Neural cell (in vitro differentiated cells): ENCODE results near the gene APBB2.

Experiments
- EP300 ChIP-seq: fragments of 450-650 bp; conservative IDR thresholded peaks from 2 replicates; pipeline ENCODE4 v1.6.1; 2014; ENCODE audit warnings: antibody characterized with exemption, mild to moderate bottlenecking, moderate library complexity; ENCODE audit not compliant: poor library complexity, severe bottlenecking
- EZH2 ChIP-seq: fragments of 200-600, 300-800 bp; shearing (Covaris generic), sonication (generic); IDR thresholded peaks from 2 replicates; pipeline ENCODE4 v1.6.1; 2014; ENCODE audit warnings: antibody characterized with exemption, low read length, borderline replicate concordance, mild to moderate bottlenecking; ENCODE audit not compliant: insufficient read depth, poor library complexity, severe bottlenecking
- MXI1 ChIP-seq: fragments of 450-650 bp; conservative IDR thresholded peaks from 2 replicates; pipeline ENCODE4 v1.6.1; 2014; ENCODE audit warnings: antibody characterized with exemption, mild to moderate bottlenecking; ENCODE audit not compliant: poor library complexity, severe bottlenecking
- POLR2AphosphoS5 ChIP-seq: IDR thresholded peaks from 2 replicates; pipeline ENCODE4 v1.6.1; 2012
- RAD21 ChIP-seq: fragments of 450-650 bp; conservative IDR thresholded peaks from 2 replicates; pipeline ENCODE4 v1.6.1; 2014; ENCODE audit warnings: antibody characterized with exemption, mild to moderate bottlenecking, moderate library complexity
- TAF1 ChIP-seq: IDR thresholded peaks from 2 replicates; pipeline ENCODE4 v1.6.1; 2012; ENCODE audit warnings: low read depth
- TF ChIP-seq, protein P1 (sequence below): IDR thresholded peaks from 2 replicates; pipeline ENCODE4 v1.6.1; 2012; ENCODE audit warnings: borderline replicate concordance
- TF ChIP-seq, protein P2 (sequence below): fragments of 450-650 bp; IDR thresholded peaks from 2 replicates; pipeline ENCODE4 v1.5.1; 2014; ENCODE audit warnings: antibody characterized with exemption, mild to moderate bottlenecking, moderate library complexity; ENCODE audit not compliant: poor library complexity, severe bottlenecking

DNA sequence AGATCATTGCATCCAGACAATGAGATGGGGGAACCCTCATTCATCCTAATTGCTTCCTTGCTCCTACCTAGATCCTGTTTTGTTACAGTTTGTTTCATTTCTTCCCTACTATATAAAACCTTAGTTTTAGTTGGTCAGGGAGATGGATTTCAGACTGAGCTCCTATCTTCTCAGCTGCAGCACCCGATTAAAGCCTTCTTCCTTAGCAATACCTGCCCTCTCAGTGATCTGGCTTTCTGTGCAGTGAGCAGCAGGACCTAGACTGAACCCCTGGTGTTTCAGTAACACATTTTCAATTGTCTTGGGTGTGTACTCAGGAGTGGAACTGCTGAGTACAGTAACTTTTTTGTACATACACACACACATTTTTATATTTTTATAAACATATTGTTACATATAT, 187.4 kb downstream of the APBB2 start:
- TF ChIP-seq, protein P1, sequence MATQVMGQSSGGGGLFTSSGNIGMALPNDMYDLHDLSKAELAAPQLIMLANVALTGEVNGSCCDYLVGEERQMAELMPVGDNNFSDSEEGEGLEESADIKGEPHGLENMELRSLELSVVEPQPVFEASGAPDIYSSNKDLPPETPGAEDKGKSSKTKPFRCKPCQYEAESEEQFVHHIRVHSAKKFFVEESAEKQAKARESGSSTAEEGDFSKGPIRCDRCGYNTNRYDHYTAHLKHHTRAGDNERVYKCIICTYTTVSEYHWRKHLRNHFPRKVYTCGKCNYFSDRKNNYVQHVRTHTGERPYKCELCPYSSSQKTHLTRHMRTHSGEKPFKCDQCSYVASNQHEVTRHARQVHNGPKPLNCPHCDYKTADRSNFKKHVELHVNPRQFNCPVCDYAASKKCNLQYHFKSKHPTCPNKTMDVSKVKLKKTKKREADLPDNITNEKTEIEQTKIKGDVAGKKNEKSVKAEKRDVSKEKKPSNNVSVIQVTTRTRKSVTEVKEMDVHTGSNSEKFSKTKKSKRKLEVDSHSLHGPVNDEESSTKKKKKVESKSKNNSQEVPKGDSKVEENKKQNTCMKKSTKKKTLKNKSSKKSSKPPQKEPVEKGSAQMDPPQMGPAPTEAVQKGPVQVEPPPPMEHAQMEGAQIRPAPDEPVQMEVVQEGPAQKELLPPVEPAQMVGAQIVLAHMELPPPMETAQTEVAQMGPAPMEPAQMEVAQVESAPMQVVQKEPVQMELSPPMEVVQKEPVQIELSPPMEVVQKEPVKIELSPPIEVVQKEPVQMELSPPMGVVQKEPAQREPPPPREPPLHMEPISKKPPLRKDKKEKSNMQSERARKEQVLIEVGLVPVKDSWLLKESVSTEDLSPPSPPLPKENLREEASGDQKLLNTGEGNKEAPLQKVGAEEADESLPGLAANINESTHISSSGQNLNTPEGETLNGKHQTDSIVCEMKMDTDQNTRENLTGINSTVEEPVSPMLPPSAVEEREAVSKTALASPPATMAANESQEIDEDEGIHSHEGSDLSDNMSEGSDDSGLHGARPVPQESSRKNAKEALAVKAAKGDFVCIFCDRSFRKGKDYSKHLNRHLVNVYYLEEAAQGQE, result no peak
- TF ChIP-seq TAF1 (no peak), EZH2 (no peak), POLR2AphosphoS5 (no peak), EP300 (no peak), MXI1 (no peak), RAD21 (no peak)
- TF ChIP-seq, protein P2, sequence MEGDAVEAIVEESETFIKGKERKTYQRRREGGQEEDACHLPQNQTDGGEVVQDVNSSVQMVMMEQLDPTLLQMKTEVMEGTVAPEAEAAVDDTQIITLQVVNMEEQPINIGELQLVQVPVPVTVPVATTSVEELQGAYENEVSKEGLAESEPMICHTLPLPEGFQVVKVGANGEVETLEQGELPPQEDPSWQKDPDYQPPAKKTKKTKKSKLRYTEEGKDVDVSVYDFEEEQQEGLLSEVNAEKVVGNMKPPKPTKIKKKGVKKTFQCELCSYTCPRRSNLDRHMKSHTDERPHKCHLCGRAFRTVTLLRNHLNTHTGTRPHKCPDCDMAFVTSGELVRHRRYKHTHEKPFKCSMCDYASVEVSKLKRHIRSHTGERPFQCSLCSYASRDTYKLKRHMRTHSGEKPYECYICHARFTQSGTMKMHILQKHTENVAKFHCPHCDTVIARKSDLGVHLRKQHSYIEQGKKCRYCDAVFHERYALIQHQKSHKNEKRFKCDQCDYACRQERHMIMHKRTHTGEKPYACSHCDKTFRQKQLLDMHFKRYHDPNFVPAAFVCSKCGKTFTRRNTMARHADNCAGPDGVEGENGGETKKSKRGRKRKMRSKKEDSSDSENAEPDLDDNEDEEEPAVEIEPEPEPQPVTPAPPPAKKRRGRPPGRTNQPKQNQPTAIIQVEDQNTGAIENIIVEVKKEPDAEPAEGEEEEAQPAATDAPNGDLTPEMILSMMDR, result no peak
